Astrocyte (in vitro differentiated cells and primary cell): ENCODE data around the gene CSNK1G3. TPM values are rescaled to one million over a fixed set of nuclear protein-coding genes. Genes with fewer than 3 reads are reported as not detected.

Source experiments
- DNase-seq: peaks from one replicate; pipeline ENCODE4 v3.0.0-alpha.2; 2010; ENCODE audit warnings: low read depth
- FAIRE-seq: peaks from 2 replicates; lab custom pipeline; 2011; peaks lifted over from hg19 to GRCh38; lab: Jason Lieb, UNC
- H2AFZ ChIP-seq: 2 replicates; pipeline ENCODE4 v1.6.0; 2012; ENCODE audit warnings: low read depth, low read length, inconsistent platforms
- H3K27ac ChIP-seq: 2 replicates; pipeline ENCODE4 v1.5.1; 2011; ENCODE audit warnings: low read depth, low read length, inconsistent platforms
- H3K27me3 ChIP-seq: 2 replicates; pipeline ENCODE4 v1.6.0; 2011; ENCODE audit warnings: low read length, inconsistent platforms; ENCODE audit not compliant: insufficient read depth
- H3K36me3 ChIP-seq: 2 replicates; pipeline ENCODE4 v1.5.1; 2011; ENCODE audit warnings: low read length, inconsistent platforms; ENCODE audit not compliant: insufficient read depth
- H3K4me1 ChIP-seq: 2 replicates; pipeline ENCODE4 v1.5.1; 2011; ENCODE audit warnings: low read length, inconsistent platforms; ENCODE audit not compliant: insufficient read depth
- H3K4me2 ChIP-seq: 2 replicates; pipeline ENCODE4 v1.6.0; 2012; ENCODE audit warnings: low read length, inconsistent platforms
- H3K4me3 ChIP-seq: 2 replicates; pipeline ENCODE4 v1.5.1; 2011; ENCODE audit warnings: low read depth, mild to moderate bottlenecking, low read length, inconsistent platforms; ENCODE audit not compliant: insufficient read depth
- H3K79me2 ChIP-seq: 2 replicates; pipeline ENCODE4 v1.6.0; 2012; ENCODE audit warnings: mild to moderate bottlenecking, low read length, inconsistent platforms; ENCODE audit not compliant: insufficient read depth
- H3K9ac ChIP-seq: 2 replicates; pipeline ENCODE4 v1.6.0; 2012; ENCODE audit warnings: mild to moderate bottlenecking, low read length, inconsistent platforms
- H3K9me3 ChIP-seq: 2 replicates; pipeline ENCODE4 v1.5.1; 2012; ENCODE audit warnings: low read depth, mild to moderate bottlenecking, low read length, inconsistent platforms; ENCODE audit not compliant: insufficient read depth
- H4K20me1 ChIP-seq: 2 replicates; pipeline ENCODE4 v1.6.0; 2012; ENCODE audit warnings: low read length, inconsistent platforms; ENCODE audit not compliant: insufficient read depth
- H3K27ac Mint-ChIP-seq: one replicate; pipeline ENCODE4 v1.8.0; 2021; ENCODE audit warnings: mild to moderate bottlenecking, mixed read lengths; ENCODE audit not compliant: unreplicated experiment
- H3K27me3 Mint-ChIP-seq: one replicate; pipeline ENCODE4 v1.8.0; 2021; ENCODE audit warnings: low read depth, mixed read lengths; ENCODE audit not compliant: unreplicated experiment
- H3K36me3 Mint-ChIP-seq: one replicate; pipeline ENCODE4 v1.8.0; 2021; ENCODE audit warnings: low read depth, mixed read lengths; ENCODE audit not compliant: unreplicated experiment
- H3K4me1 Mint-ChIP-seq: one replicate; pipeline ENCODE4 v1.8.0; 2021; ENCODE audit warnings: low read depth, mixed read lengths; ENCODE audit not compliant: unreplicated experiment
- H3K4me3 Mint-ChIP-seq: one replicate; pipeline ENCODE4 v1.8.0; 2021; ENCODE audit warnings: mild to moderate bottlenecking, moderate library complexity, mixed read lengths; ENCODE audit not compliant: unreplicated experiment
- H3K9me3 Mint-ChIP-seq: one replicate; pipeline ENCODE4 v1.8.0; 2021; ENCODE audit warnings: mild to moderate bottlenecking, mixed read lengths; ENCODE audit not compliant: unreplicated experiment
- EZH2 ChIP-seq: IDR thresholded peaks from 2 replicates; pipeline ENCODE4 v1.6.1; 2012; ENCODE audit warnings: mild to moderate bottlenecking, low read length, inconsistent platforms; ENCODE audit not compliant: insufficient read depth
- total RNA-seq: library from RNA; stranded (reverse); gene quantifications from 2 replicates; pipeline ENCODE4 v1.2.1, GENCODE V29; 2021
- TF ChIP-seq, protein P1 (sequence below): IDR thresholded peaks from 2 replicates; pipeline ENCODE4 v1.5.1; 2011; ENCODE audit warnings: low read depth, mild to moderate bottlenecking, inconsistent platforms, low read length, moderate library complexity; ENCODE audit not compliant: insufficient read depth

The CSNK1G3 gene
- total RNA-seq, 1 donor from 2014 or later = 59.4 TPM

DNA sequence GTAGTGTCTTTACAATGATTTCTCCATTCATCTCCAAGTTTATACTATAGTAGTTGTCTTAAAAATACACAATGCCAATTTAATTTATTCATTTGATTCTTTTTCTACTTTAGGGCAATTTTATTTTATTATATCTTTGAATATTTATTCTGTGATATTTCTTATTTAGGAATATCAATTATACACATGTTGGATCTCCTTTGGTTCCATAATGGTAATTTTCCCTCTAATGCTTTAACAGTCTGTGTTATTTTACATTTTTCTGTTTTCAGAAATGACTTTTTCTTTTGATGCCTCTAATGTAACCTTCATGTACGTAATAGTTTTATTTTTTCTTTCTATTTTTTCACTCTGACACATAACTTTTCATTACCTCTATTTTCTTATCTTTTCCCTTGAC, 153.0 kb downstream of the CSNK1G3 start:
- Mint-ChIP-seq H3K27ac (no peak overlapping the region), H3K27me3 (no peaks in the 10 kb centered on the region), H3K9me3 (peaks cover 11% of the 10 kb centered on the region), H3K4me1 (peaks cover 2% of the 10 kb centered on the region), H3K4me3 (no peak overlapping the region), H3K36me3 (no peaks in the 10 kb centered on the region)
- FAIRE-seq (no peak), DNase-seq (no peak)
- H2AFZ ChIP-seq = no peak overlapping the region
- no peak for TF ChIP-seq EZH2
- TF ChIP-seq, protein P1, sequence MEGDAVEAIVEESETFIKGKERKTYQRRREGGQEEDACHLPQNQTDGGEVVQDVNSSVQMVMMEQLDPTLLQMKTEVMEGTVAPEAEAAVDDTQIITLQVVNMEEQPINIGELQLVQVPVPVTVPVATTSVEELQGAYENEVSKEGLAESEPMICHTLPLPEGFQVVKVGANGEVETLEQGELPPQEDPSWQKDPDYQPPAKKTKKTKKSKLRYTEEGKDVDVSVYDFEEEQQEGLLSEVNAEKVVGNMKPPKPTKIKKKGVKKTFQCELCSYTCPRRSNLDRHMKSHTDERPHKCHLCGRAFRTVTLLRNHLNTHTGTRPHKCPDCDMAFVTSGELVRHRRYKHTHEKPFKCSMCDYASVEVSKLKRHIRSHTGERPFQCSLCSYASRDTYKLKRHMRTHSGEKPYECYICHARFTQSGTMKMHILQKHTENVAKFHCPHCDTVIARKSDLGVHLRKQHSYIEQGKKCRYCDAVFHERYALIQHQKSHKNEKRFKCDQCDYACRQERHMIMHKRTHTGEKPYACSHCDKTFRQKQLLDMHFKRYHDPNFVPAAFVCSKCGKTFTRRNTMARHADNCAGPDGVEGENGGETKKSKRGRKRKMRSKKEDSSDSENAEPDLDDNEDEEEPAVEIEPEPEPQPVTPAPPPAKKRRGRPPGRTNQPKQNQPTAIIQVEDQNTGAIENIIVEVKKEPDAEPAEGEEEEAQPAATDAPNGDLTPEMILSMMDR = no peak
- H3K9ac ChIP-seq = no peak overlapping the region
- H3K4me3 ChIP-seq = no peak overlapping the region
- no peak overlapping the region for H3K27ac ChIP-seq
- H3K36me3 ChIP-seq = no peaks in the 10 kb centered on the region
- H4K20me1 ChIP-seq = no peaks in the 10 kb centered on the region
- no peaks in the 10 kb centered on the region for H3K27me3 ChIP-seq
- H3K9me3 ChIP-seq = no peaks in the 10 kb centered on the region
- H3K4me1 ChIP-seq = no peaks in the 10 kb centered on the region
- H3K4me2 ChIP-seq = no peak overlapping the region
- H3K79me2 ChIP-seq = no peaks in the 10 kb centered on the region

DNA sequence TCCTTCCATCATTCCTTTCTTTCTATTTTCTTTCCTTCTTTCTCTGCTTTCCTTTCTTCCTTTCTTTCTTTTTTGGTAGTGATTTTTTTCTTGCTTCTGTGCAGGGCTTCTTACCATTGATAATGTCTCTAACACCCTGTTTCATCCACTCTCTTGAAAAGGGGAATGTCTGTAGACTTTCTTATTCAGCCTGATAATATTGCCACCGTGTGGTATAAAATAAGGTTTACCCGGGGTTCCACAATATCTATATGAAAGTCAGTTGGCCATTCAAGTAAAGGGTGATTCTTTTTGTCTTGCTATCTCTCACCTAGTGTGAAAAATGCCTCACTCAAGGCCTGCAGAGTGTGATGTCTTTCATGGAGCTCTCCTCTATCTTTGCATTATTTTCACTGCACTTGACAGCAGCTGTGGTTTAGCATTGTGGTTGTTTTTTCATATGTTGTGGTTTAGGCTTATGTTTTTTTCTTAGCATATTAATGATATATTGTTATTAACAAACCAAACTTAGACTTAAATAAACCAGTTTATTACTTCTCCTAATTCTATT, 153.9 kb downstream of the CSNK1G3 start:
- no peak overlapping the region for H3K9ac ChIP-seq

More for the DNA sequence above, 153.9 kb downstream of the CSNK1G3 start:
- Histone ChIP-seq H3K4me2 (no peak overlapping the region), H3K27me3 (no peaks in the 10 kb centered on the region), H4K20me1 (no peaks in the 10 kb centered on the region), H3K36me3 (no peaks in the 10 kb centered on the region), H3K4me3 (no peak overlapping the region), H3K27ac (no peak overlapping the region), H3K9me3 (no peaks in the 10 kb centered on the region), H3K4me1 (no peaks in the 10 kb centered on the region), H3K79me2 (no peaks in the 10 kb centered on the region), H2AFZ (no peak overlapping the region)
- Mint-ChIP-seq H3K27me3 (no peaks in the 10 kb centered on the region), H3K4me3 (no peak overlapping the region), H3K27ac (no peak overlapping the region), H3K4me1 (no peaks in the 10 kb centered on the region), H3K9me3 (peaks cover 9% of the 10 kb centered on the region), H3K36me3 (no peaks in the 10 kb centered on the region)
- FAIRE-seq (no peak), DNase-seq (no peak)
- no peak for TF ChIP-seq EZH2
- TF ChIP-seq, protein P1 = no peak

Other genes with a start within 250 kb of the CSNK1G3 start
- gene CEP120, start 88.8 kb upstream of the CSNK1G3 start, total RNA-seq = 15.5 and 19.0 TPM in 2 replicates